HL-60 (cell line): ENCODE results near the gene ACTRT2.

Source experiments
- CTCF ChIP-seq: IDR thresholded peaks from one replicate; pipeline ENCODE4 v1.5.1; 2011; ENCODE audit warnings: low read length, control low read depth, inconsistent platforms; ENCODE audit not compliant: insufficient read depth
- POLR2AphosphoS5 ChIP-seq: IDR thresholded peaks from 2 replicates; pipeline ENCODE4 v1.6.1; 2012; ENCODE audit warnings: low read depth
- SPI1 ChIP-seq: IDR thresholded peaks from 2 replicates; pipeline ENCODE4 v1.6.1; 2012; ENCODE audit warnings: low read depth, mild to moderate bottlenecking, borderline replicate concordance

- TF ChIP-seq CTCF (no peak), SPI1 (no peak), POLR2AphosphoS5 (no peak)
Observed at GRCh38 chr1:3000671-3001470, 20.4 kb upstream of the ACTRT2 start.
